Esophagus muscularis mucosa (tissue), 4 donors: Measurements from ENCODE around the gene ALPK3. TPM values are rescaled to one million over a fixed set of nuclear protein-coding genes. Genes with fewer than 3 reads are reported as not detected.

Experiments used
- DNase-seq: peaks from one replicate; pipeline ENCODE4 v3.0.0-alpha.2; 2017; ENCODE audit errors: extremely low spot score
- H3K27ac ChIP-seq, 4 donors: fragments of 200-600 bp; sonication (generic); replicated peaks in 1 of 4; 1 replicate in 3 of 4; 2 replicates in 1 of 4; pipeline ENCODE4 v1.5.1; 2016 to 2019; ENCODE audit warnings: mild to moderate bottlenecking in 1 of 4
- H3K27me3 ChIP-seq, 4 donors: fragments of 200-600 bp; sonication (generic); one replicate each; pipeline versions ENCODE4 v1.5.1 to v1.6.0; 2016 to 2019
- H3K36me3 ChIP-seq, 4 donors: fragments of 200-600 bp; sonication (generic); one replicate each; pipeline ENCODE4 v1.5.1; 2016 to 2019
- H3K4me1 ChIP-seq, 4 donors: fragments of 200-600 bp; sonication (generic); one replicate each; pipeline ENCODE4 v1.5.1; 2016 to 2019
- H3K4me3 ChIP-seq, 4 donors: fragments of 200-600 bp; sonication (generic); 1 replicate in 2 of 4; 2 replicates in 2 of 4; pipeline ENCODE4 v1.5.1; 2016 to 2019; ENCODE audit warnings: mild to moderate bottlenecking in 4 of 4, moderate library complexity in 1 of 4
- H3K9me3 ChIP-seq, 4 donors: fragments of 200-600 bp; sonication (generic); 1 replicate in 3 of 4; 2 replicates in 1 of 4; pipeline ENCODE4 v1.5.1; 2016 to 2019
- EP300 ChIP-seq: sonication (generic); formaldehyde crosslinking; IDR thresholded peaks from one replicate; pipeline ENCODE4 v1.6.1; 2017; ENCODE audit warnings: antibody characterized with exemption
- POLR2A ChIP-seq: fragments of 450-650 bp; IDR thresholded peaks from one replicate; pipeline ENCODE4 v1.6.1; 2017; ENCODE audit warnings: antibody characterized with exemption, moderate library complexity, mild to moderate bottlenecking, low read depth
- POLR2AphosphoS5 ChIP-seq, 2 donors: sonication (generic); formaldehyde crosslinking; IDR thresholded peaks; one replicate each; pipeline ENCODE4 v1.6.1; 2017; ENCODE audit warnings: antibody characterized with exemption in 2 of 2
- WGBS: methylation state at CpG from one replicate; pipeline ENCODE4 v1.1.5; 2018; 5-methylcytosine and 5-hydroxymethylcytosine counted together
- intact Hi-C: fragments of 100-400 bp; cut with DNase I; formaldehyde crosslinking; loops from one replicate; pipeline ENCODE4 v1.15.1; 2023
- total RNA-seq, 4 donors: library from RNA; depleted of rRNA; stranded (reverse); fragments of >200 nt; gene quantifications; one replicate each; pipeline versions ENCODE4 v1.1.0 to v1.2.1, GENCODE V29; 2016
- TF ChIP-seq, protein P1 (sequence below), 3 experiments: fragments of 200-600 bp in 2 of 3; fragments of 450-650 bp in 1 of 3; sonication (generic) in 2 of 3; IDR thresholded peaks; one replicate each; pipeline ENCODE4 v1.5.1; 2017 to 2019; ENCODE audit warnings: antibody characterized with exemption in 3 of 3, mild to moderate bottlenecking in 2 of 3, moderate library complexity in 1 of 3

The ALPK3 gene
- total RNA-seq, 4 donors from 2014 or later = 9.1 to 21.5 (median 16.2) TPM

GRCh38 chr15:84879088-84879780 lies 62.1 kb downstream of the ALPK3 start:
- intact Hi-C loops = loop anchor here (5.0 kb wide), 1 partner anchor 292 kb away; no protein-coding TSS in a partner anchor
- H3K9me3 ChIP-seq = no peaks in the 10 kb centered on the region
- peaks cover 0 to 7% (median 2%) of the 10 kb centered on the region in 4 donors for H3K4me1 ChIP-seq
- no peaks in the 10 kb centered on the region for H3K36me3 ChIP-seq
- no peak for TF ChIP-seq POLR2AphosphoS5 (IDR thresholded peaks at IDR 0.05)
- TF ChIP-seq, protein P1, sequence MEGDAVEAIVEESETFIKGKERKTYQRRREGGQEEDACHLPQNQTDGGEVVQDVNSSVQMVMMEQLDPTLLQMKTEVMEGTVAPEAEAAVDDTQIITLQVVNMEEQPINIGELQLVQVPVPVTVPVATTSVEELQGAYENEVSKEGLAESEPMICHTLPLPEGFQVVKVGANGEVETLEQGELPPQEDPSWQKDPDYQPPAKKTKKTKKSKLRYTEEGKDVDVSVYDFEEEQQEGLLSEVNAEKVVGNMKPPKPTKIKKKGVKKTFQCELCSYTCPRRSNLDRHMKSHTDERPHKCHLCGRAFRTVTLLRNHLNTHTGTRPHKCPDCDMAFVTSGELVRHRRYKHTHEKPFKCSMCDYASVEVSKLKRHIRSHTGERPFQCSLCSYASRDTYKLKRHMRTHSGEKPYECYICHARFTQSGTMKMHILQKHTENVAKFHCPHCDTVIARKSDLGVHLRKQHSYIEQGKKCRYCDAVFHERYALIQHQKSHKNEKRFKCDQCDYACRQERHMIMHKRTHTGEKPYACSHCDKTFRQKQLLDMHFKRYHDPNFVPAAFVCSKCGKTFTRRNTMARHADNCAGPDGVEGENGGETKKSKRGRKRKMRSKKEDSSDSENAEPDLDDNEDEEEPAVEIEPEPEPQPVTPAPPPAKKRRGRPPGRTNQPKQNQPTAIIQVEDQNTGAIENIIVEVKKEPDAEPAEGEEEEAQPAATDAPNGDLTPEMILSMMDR (IDR thresholded peaks at IDR 0.05) = no peak
- no peak for TF ChIP-seq EP300
- no peak for TF ChIP-seq POLR2A
- DNase-seq = no peak
- no peak overlapping the region for H3K4me3 ChIP-seq
- no peak overlapping the region for H3K27ac ChIP-seq
- WGBS = 86% methylated on average over 10 of the region's 11 CpGs
- peaks cover 0 to 18% (median 0%) of the 10 kb centered on the region in 4 donors for H3K27me3 ChIP-seq

DNA sequence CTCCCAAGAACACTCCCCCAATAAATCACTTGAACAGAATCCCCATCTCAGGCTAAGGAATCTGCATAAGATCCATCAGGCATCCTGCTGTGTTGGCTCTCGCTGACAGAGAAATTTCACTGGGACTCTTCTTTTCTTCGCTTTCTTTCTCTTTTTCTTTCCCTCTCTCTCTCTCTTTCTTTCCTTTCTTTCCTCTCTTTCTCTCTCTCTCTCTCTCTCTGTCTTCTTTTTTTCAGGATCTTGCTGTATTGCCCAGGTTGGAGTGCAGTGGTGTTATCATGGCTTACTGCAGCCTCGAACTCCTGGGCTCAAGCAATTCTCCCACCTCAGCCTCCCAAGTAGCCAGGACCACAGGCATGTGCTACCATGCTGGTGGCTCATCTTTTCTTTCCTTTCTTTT lies 62.9 kb downstream of the ALPK3 start:
- TF ChIP-seq EP300 (no peak), POLR2AphosphoS5 (IDR thresholded peaks at IDR 0.05) (no peak), POLR2A (no peak)
- TF ChIP-seq, protein P1 (IDR thresholded peaks at IDR 0.05) = no peak
- Histone ChIP-seq H3K27me3 (peaks cover 0 to 23% (median 0%) of the 10 kb centered on the region in 4 donors), H3K9me3 (no peaks in the 10 kb centered on the region), H3K4me3 (no peak overlapping the region), H3K4me1 (peaks cover 0 to 7% (median 2%) of the 10 kb centered on the region in 4 donors), H3K27ac (no peak overlapping the region), H3K36me3 (no peaks in the 10 kb centered on the region)
- 87% methylated on average over 3 of the region's 3 CpGs for WGBS
- DNase-seq = no peak
- intact Hi-C loops = no loop called here

- no peak overlapping the region for H3K4me3 ChIP-seq
- 89% methylated on average over 8 of the region's 8 CpGs for WGBS
- intact Hi-C loops = no loop called here
- H3K36me3 ChIP-seq = no peaks in the 10 kb centered on the region
- no peak overlapping the region for H3K27ac ChIP-seq
- no peak for DNase-seq
- TF ChIP-seq EP300 (no peak), POLR2A (no peak), POLR2AphosphoS5 (IDR thresholded peaks at IDR 0.05) (no peak)
- TF ChIP-seq, protein P1 (IDR thresholded peaks at IDR 0.05) = no peak
- H3K4me1 ChIP-seq = peaks cover 0 to 7% (median 2%) of the 10 kb centered on the region in 4 donors
- peaks cover 0 to 23% (median 0%) of the 10 kb centered on the region in 4 donors for H3K27me3 ChIP-seq
- no peaks in the 10 kb centered on the region for H3K9me3 ChIP-seq
Measured at GRCh38 chr15:84880822-84881519, 63.8 kb downstream of the ALPK3 start.

- Histone ChIP-seq H3K36me3 (no peaks in the 10 kb centered on the region), H3K9me3 (no peaks in the 10 kb centered on the region), H3K4me3 (no peak overlapping the region), H3K27me3 (peaks cover 0 to 23% (median 0%) of the 10 kb centered on the region in 4 donors), H3K4me1 (peaks cover 0 to 7% (median 2%) of the 10 kb centered on the region in 4 donors), H3K27ac (no peak overlapping the region)
- TF ChIP-seq, protein P1 (IDR thresholded peaks at IDR 0.05) = no peak
- TF ChIP-seq POLR2AphosphoS5 (IDR thresholded peaks at IDR 0.05) = no peak
- no peak for TF ChIP-seq EP300
- no peak for TF ChIP-seq POLR2A
- WGBS = 94% methylated on average over 7 of the region's 7 CpGs
- intact Hi-C loops = no loop called here
- DNase-seq = no peak
Measured at GRCh38 chr15:84881520-84881830, 64.3 kb downstream of the ALPK3 start.
